BJ (cell line): ENCODE measurements around the gene FHIP1A. TPM values are rescaled to one million over a fixed set of nuclear protein-coding genes. Genes with fewer than 3 reads are reported as not detected.

Source experiments
- CTCF ChIA-PET: fragments of 350-600 bp; formaldehyde crosslinking; extraction: SDS; loops from one replicate; lab custom pipeline; 2021; ENCODE audit warnings: antibody characterized with exemption, inconsistent platforms; lab: Yijun Ruan, JAX
- POLR2A ChIA-PET: fragments of 300-600 bp; sonication (Branson Sonifier 250); formaldehyde crosslinking; extraction: SDS; loops from one replicate; lab custom pipeline; 2021; ENCODE audit warnings: antibody characterized with exemption; lab: Charles Lee
- DNase-seq: peaks from one replicate; pipeline ENCODE4 v3.0.0-alpha.2; 2011; ENCODE audit warnings: low read depth
- H3K27me3 ChIP-seq: 2 replicates; pipeline ENCODE4 v1.6.0; 2011; ENCODE audit warnings: low read length; ENCODE audit not compliant: control insufficient read depth, insufficient read depth
- H3K36me3 ChIP-seq: 2 replicates; pipeline ENCODE4 v1.5.1; 2011; ENCODE audit warnings: low read length; ENCODE audit not compliant: control insufficient read depth, insufficient read depth
- H3K4me3 ChIP-seq: 2 replicates; pipeline ENCODE4 v1.5.1; 2011; ENCODE audit warnings: low read depth, mild to moderate bottlenecking, control low read depth, low read length
- CTCF ChIP-seq: IDR thresholded peaks from 2 replicates; pipeline ENCODE4 v1.5.1; 2011; ENCODE audit warnings: low read depth, mild to moderate bottlenecking, control low read depth, inconsistent platforms, low read length, moderate library complexity; ENCODE audit not compliant: insufficient read depth
- polyA plus RNA-seq: library from polyadenylated mRNA; depleted of rRNA; stranded (reverse); fragments of >200 nt; gene quantifications from 2 replicates; pipeline ENCODE4 v1.2.3, GENCODE V29; 2011; rRNA removed

Gene FHIP1A
- polyA plus RNA-seq, 1 experiment: 0.28 TPM

DNA sequence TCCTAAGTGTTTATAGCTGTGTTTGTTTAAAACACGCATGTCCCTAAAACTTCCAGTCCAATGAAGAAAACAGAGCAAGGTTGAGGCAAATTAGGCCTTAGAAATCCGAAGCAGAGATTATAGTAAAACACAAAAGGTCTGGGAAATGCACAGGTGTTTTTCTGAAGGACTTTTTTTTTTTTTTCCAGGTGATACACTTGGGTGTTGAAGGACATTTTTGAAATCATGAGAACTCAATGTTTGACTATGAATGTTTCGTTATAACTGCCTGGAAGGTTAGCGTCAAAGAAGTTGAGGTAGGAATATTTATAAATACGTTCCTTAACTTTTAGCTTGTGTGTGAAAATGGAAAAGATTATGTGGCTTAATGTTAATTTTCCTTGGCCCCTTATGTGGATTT lies 45.5 kb downstream of the FHIP1A start:
- Histone ChIP-seq H3K4me3 (no peak overlapping the region), H3K27me3 (no peaks in the 10 kb centered on the region), H3K36me3 (no peaks in the 10 kb centered on the region)
- CTCF ChIA-PET: interaction anchor here (1.4 to 1.5 kb wide), 2 partner anchors 11 to 92 kb away, joined by 3 to 4 read pairs; no protein-coding TSS in a partner anchor
- no peak for TF ChIP-seq CTCF
- DNase-seq: no peak
- POLR2A ChIA-PET: interaction anchor here (0.7 kb wide), 2 partner anchors 29 to 117 kb away, joined by 7 to 9 read pairs; no protein-coding TSS in a partner anchor

DNA sequence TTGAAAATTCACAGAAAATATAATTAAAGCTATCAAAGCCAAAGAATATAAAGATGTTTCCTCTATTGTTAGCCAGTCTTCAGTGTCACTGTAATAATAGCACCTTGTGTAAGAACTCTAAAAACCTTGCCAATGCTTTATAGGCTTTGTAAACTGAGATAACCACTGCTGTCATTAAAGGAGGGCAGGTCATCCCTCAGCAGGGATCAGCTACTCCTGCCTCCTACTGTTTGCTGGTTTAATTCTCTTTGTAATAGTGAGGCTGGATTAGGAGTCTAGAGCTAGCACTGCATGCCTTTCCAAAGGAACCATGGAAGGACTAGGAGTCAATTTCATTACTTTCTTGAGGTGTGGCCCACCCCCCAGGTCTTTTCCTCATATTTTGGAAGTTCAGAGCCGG lies 46.2 kb downstream of the FHIP1A start:
- TF ChIP-seq CTCF: no peak
- no peak overlapping the region for H3K4me3 ChIP-seq
- no peak for DNase-seq
- CTCF ChIA-PET: interaction anchor here (1.1 to 1.5 kb wide), 3 partner anchors 10 to 93 kb away, joined by 3 to 6 read pairs (median 4); no protein-coding TSS in a partner anchor
- H3K27me3 ChIP-seq: no peaks in the 10 kb centered on the region
- no peaks in the 10 kb centered on the region for H3K36me3 ChIP-seq
- POLR2A ChIA-PET: interaction anchor here (0.7 kb wide), 2 partner anchors 28 to 118 kb away, joined by 7 to 9 read pairs; no protein-coding TSS in a partner anchor

DNA sequence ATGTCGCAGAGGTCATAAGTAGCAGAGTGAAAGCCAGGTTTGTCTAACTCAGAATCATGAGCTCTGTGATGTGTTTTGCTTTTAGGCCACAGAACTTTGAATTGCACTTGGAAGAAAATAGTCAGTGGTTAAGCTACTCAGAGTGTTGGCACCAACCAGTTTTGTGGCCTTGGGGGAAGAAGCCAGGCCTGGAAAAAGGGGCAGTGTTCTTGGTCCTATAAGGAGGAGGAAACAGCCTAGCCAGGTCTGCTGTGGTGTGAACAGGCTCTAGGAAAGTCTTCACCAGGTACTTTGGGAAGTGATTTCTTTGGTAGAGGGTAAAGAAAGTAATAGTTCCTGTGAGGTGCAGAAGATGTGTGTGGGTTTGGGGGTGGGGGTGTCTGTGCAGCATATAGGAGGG lies 49.2 kb downstream of the FHIP1A start:
- ChIA-PET CTCF (interaction anchor here (1.2 to 1.4 kb wide), 2 partner anchors 19 to 70 kb away, joined by 3 to 5 read pairs; no protein-coding TSS in a partner anchor), POLR2A (no interaction called here)
- no peaks in the 10 kb centered on the region for H3K36me3 ChIP-seq
- TF ChIP-seq CTCF: no peak
- no peak overlapping the region for H3K4me3 ChIP-seq
- no peaks in the 10 kb centered on the region for H3K27me3 ChIP-seq
- DNase-seq: no peak

Other genes with a start within 250 kb of the FHIP1A start
- gene PRSS48, start 132.0 kb upstream of the FHIP1A start, polyA plus RNA-seq: not detected in 2 replicates
- gene SH3D19, start 83.6 kb upstream of the FHIP1A start, polyA plus RNA-seq: 16.0 and 16.2 TPM in 2 replicates